ENCODE results near the gene ZNF423. TPM values are rescaled to one million over a fixed set of nuclear protein-coding genes. Genes with fewer than 3 reads are reported as not detected.

ZNF423 gene
- total RNA-seq, 2 experiments from 2014 or later, result not detected

DNA sequence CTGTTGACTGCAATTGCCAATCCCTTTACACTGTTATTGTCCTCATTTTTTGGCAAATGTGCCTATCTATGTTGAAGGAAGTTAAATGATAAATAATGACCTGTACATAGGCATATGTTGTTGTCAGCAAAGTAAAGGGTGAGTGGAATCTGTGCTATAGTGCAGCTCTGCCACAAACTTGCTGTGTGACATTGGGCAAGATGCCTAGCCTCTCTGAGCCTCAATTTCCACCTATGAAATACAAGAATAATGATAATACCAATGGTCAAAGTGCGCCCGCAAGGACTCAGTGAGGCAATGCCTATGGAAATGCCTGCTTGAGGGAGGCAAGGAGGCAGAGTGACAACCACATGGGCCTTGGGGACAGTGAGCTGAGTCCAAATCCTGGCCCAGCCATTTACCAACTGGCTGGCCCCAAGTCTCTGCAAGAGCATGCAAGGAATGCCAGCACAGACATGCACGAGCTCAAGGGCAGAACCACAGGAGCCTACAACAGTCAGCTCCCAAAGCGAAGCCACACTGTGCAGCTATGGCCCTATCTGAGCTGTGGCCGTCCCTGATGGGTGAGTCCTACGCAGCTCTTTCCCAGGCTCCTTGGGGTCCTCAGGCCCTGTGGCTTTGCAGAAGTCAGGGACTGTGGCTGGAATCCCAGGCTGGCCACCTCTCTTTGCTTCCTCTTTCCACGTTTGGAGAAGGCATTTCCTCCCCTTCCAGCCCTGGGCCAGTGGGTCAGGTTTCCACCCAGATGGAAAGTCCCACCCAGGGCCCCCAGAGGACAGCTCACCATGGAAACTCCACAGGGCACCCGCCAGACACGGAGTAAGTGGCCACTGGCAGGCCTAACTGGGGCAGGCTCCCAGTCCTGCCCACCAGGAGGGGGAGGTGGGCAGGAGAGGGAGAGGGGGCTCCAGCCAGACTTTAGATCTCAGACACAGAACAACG, 82.1 kb downstream of the ZNF423 start:
- POLR2A ChIA-PET, result no interaction called here
- CTCF ChIA-PET, result no interaction called here

GRCh38 chr16:49767998-49768397, 87.9 kb downstream of the ZNF423 start:
- CTCF ChIA-PET, result no interaction called here
- POLR2A ChIA-PET, result no interaction called here

DNA sequence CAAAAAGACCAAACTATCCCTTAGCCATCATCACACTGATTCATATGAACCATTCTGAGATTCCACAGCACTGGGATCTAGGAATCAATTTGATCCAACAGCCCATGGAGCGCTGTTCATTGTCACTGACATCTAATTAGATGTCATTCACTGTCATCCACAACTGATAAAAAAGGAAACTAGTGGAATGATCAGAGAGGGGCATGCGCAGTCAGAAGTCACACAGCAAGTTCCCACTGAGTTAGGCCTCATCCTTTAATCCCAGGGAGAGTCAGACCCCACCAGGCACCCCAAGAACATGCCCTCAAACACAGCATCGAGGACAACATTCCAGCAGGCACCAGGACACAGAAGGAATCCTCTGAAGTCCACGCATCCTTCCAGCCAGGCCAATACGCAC, 88.5 kb downstream of the ZNF423 start:
- ChIA-PET POLR2A (no interaction called here), CTCF (no interaction called here)

DNA sequence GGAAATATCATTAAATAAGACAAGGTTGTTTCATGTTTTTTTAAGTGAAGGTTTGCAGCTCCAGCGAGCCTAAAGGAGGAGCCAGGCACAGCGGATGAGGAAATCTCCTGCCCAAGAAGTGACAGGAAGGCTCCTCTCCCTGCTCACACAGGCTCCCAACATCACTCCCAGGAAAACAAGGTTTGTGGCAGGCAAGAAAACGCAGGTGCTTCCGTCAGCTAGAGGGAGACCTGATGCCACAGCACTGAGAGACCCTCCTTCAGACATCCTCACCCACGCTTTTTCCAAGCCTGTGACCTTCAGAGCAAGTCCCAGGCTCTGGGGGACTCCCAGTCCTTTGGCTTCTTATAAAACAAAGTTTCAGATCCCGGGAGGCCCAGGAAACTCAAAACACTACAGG, 89.7 kb downstream of the ZNF423 start:
- ChIA-PET CTCF (no interaction called here), POLR2A (no interaction called here)

DNA sequence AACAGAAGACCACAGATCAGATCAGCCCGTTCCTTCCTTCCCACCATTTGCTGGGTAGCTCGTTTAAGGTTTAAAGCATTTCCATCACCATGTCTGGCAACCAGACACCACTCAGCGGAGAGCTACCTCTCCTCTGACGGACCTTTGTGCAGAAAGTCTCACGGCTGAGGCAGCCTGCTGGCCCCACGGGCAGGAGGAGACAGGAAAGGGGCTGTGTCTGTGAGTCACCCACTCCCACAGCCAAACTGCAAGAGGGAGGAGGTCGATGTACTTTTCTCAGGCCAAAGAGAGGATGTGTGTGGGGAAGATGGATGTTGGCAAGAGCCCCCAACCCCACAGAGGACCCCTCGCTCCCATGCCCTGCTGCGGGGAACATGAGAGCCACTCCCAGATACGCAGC, 92.1 kb downstream of the ZNF423 start:
- POLR2A ChIA-PET, result no interaction called here
- CTCF ChIA-PET, result no interaction called here

DNA sequence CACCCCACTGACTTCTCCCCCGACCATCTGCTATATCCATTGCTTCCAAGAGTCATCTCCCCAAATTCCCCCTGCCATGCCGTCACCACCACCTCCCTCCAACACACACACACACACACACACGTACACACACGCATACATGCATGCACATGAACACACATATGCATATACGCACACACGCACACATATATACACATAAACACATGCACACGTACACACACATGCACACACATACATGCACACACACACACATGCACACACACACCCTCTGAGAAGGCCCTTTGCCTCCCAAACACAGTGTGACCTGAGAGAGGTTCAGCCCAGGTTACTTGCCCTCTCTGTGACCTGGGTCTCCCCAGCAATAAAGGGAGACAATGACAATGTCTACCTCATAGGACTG, 95.1 kb downstream of the ZNF423 start:
- POLR2A ChIA-PET, result no interaction called here
- CTCF ChIA-PET, result no interaction called here

GRCh38 chr16:49757559-49758069, 98.3 kb downstream of the ZNF423 start:
- ChIA-PET POLR2A (no interaction called here), CTCF (no interaction called here)

GRCh38 chr16:49756775-49757558, 98.9 kb downstream of the ZNF423 start:
- POLR2A ChIA-PET, result no interaction called here

DNA sequence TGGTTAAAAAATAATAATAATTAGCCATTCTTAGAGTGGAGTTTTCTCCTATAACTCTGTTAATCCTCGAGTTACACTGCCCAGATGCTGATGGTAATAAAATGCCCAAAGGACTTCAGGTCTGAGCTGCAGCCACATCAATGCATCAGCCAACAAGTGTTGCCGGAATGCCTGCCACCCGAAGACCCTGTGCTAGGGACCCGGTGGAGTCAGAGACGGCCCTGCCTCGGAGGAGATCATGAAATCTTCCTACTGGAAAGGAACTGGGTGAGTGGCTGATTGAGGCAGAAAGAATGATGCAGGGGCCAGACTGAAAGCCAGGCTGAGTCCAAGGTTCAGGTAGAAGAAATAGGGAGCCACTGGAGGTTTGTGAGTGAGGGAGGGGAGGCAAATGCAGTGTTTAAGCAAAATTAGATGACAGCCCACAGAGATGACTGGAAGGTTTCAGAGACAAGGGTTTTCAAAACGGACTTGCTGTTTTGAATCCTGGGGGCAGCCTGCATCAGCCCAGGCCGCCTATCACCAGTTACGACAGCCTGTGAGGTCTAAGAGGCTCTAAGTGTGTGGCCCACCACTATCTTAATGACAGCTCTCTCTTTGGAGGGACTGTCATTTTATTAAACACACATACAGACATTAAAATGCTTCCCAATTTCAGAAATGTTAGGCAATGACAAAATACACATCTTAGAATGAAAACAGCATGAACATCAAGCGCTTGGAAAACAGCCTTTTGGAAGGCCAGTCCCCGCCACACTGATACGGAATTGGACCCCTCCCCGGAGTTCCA, 100.0 kb downstream of the ZNF423 start:
- CTCF ChIA-PET, result no interaction called here
- POLR2A ChIA-PET, result no interaction called here

More at GRCh38 chr16:49756775-49757558, 98.9 kb downstream of the ZNF423 start:
- CTCF ChIA-PET, result no interaction called here

GRCh38 chr16:49755313-49755620, 100.6 kb downstream of the ZNF423 start:
- POLR2A ChIA-PET, result no interaction called here
- CTCF ChIA-PET, result no interaction called here

GRCh38 chr16:49754495-49755312, 101.2 kb downstream of the ZNF423 start:
- CTCF ChIA-PET, result no interaction called here
- POLR2A ChIA-PET, result no interaction called here

- CTCF ChIA-PET, result no interaction called here
- POLR2A ChIA-PET, result no interaction called here
Measured at GRCh38 chr16:49750341-49751000, 105.4 kb downstream of the ZNF423 start.

- CTCF ChIA-PET, result no interaction called here
- POLR2A ChIA-PET, result no interaction called here
Measured at GRCh38 chr16:49749816-49750215, 106.1 kb downstream of the ZNF423 start.

GRCh38 chr16:49748322-49748721, 107.6 kb downstream of the ZNF423 start:
- CTCF ChIA-PET, result no interaction called here
- POLR2A ChIA-PET, result no interaction called here

DNA sequence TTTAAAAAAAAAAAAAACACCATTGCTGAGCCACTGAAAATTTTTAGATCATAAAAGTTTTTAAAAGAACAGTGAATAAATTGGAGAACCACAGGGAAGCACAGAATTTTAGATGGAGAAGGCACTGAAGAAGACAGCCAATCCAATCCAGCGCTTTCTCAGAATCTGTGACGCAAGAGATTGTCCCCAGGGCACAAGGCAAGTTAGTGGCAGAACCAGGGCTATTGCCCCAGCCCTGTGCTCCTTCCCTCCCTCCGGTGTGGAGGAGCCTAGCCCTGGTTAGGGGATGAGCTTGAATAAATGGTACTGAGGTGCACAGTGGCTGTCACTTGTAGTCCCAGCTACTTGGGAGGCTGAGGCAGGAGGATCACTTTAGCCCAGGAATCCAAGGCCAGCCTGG, 108.3 kb downstream of the ZNF423 start:
- CTCF ChIA-PET, result no interaction called here
- POLR2A ChIA-PET, result no interaction called here

GRCh38 chr16:49746545-49746944, 109.4 kb downstream of the ZNF423 start:
- ChIA-PET POLR2A (no interaction called here), CTCF (no interaction called here)

DNA sequence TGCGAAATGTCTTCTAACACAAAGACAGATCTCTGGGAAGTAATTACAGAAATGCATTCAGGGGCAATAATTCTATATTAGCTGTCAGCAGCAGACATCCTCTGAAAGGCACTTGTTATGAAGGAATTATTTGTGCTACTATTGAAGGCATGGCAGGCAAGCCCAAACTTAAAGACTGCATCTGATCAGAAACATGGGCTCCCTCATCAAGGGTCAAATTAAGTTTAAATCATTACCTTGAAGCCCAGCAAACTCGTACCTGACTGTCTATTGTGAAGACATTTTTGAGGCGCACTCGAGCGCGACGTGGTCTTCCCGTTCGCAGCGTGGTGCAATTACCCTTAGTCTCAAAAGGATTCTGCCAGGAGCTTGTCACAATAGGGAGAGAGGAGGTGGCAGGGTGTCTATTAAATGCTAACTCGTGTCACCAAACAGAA, 110.6 kb downstream of the ZNF423 start:
- POLR2A ChIA-PET, result no interaction called here
- CTCF ChIA-PET, result no interaction called here

- ChIA-PET POLR2A (no interaction called here), CTCF (no interaction called here)
Measured at GRCh38 chr16:49744244-49745220, 111.4 kb downstream of the ZNF423 start.
